DND-41 (cell line): ENCODE data around the gene NKD1.

Source experiments
- ATAC-seq: fragments of 200-7000 bp; cut with Tn5 transposase; 3 replicates; pipeline ENCODE4 v1.9.1; 2021; ENCODE audit warnings: low read depth; ENCODE audit not compliant: insufficient read depth
- DNase-seq: peaks from one replicate; pipeline ENCODE4 v3.0.0-alpha.2; 2020
- H2AFZ ChIP-seq: 2 replicates; pipeline ENCODE4 v1.6.0; 2012; ENCODE audit warnings: low read depth, low read length
- H3K27ac ChIP-seq: 2 replicates; pipeline ENCODE4 v1.5.1; 2012; ENCODE audit warnings: low read length, inconsistent platforms
- H3K27me3 ChIP-seq: fragments of 200-600 bp; sonication (generic); 2 replicates; pipeline ENCODE4 v1.6.0; 2012; ENCODE audit warnings: low read length, mild to moderate bottlenecking, inconsistent platforms; ENCODE audit not compliant: insufficient read depth, poor library complexity
- H3K36me3 ChIP-seq: 2 replicates; pipeline ENCODE4 v1.5.1; 2012; ENCODE audit warnings: low read length, inconsistent platforms; ENCODE audit not compliant: insufficient read depth
- H3K4me1 ChIP-seq: 2 replicates; pipeline ENCODE4 v1.5.1; 2012; ENCODE audit warnings: mild to moderate bottlenecking, low read length; ENCODE audit not compliant: insufficient read depth
- H3K4me2 ChIP-seq: 2 replicates; pipeline ENCODE4 v1.6.0; 2012; ENCODE audit warnings: mild to moderate bottlenecking, moderate library complexity, low read length, inconsistent platforms; ENCODE audit not compliant: insufficient read depth
- H3K4me3 ChIP-seq, 2 experiments: fragments of 200-600 bp in 1 of 2; shearing (Covaris generic) in 1 of 2; 2 replicates each; pipeline ENCODE4 v1.5.1; 2012 to 2016; ENCODE audit warnings: inconsistent platforms in 2 of 2, low read length in 2 of 2, mild to moderate bottlenecking in 2 of 2, low read depth in 1 of 2, moderate library complexity in 1 of 2
- H3K79me2 ChIP-seq: 2 replicates; pipeline ENCODE4 v1.6.0; 2012; ENCODE audit warnings: low read length, inconsistent platforms; ENCODE audit not compliant: insufficient read depth
- H3K9ac ChIP-seq: 2 replicates; pipeline ENCODE4 v1.6.0; 2012; ENCODE audit warnings: low read depth, mild to moderate bottlenecking, inconsistent platforms, low read length, moderate library complexity
- H3K9me3 ChIP-seq: 2 replicates; pipeline ENCODE4 v1.5.1; 2012; ENCODE audit warnings: low read length, moderate library complexity, mild to moderate bottlenecking, inconsistent platforms; ENCODE audit not compliant: insufficient read depth, severe bottlenecking
- H4K20me1 ChIP-seq: 2 replicates; pipeline ENCODE4 v1.6.0; 2012; ENCODE audit warnings: low read length; ENCODE audit not compliant: insufficient read depth
- EZH2 ChIP-seq: IDR thresholded peaks from 3 replicates; pipeline ENCODE4 v1.6.1; 2012; ENCODE audit warnings: borderline replicate concordance, low read depth, mild to moderate bottlenecking, moderate library complexity, low read length, inconsistent platforms; ENCODE audit not compliant: severe bottlenecking
- TF ChIP-seq, protein P1 (sequence below): IDR thresholded peaks from 2 replicates; pipeline ENCODE4 v1.5.1; 2012; ENCODE audit warnings: borderline replicate concordance, low read length, moderate library complexity, mild to moderate bottlenecking; ENCODE audit not compliant: poor library complexity, severe bottlenecking; ENCODE audit errors: extremely low read depth

NKD1 gene

DNA sequence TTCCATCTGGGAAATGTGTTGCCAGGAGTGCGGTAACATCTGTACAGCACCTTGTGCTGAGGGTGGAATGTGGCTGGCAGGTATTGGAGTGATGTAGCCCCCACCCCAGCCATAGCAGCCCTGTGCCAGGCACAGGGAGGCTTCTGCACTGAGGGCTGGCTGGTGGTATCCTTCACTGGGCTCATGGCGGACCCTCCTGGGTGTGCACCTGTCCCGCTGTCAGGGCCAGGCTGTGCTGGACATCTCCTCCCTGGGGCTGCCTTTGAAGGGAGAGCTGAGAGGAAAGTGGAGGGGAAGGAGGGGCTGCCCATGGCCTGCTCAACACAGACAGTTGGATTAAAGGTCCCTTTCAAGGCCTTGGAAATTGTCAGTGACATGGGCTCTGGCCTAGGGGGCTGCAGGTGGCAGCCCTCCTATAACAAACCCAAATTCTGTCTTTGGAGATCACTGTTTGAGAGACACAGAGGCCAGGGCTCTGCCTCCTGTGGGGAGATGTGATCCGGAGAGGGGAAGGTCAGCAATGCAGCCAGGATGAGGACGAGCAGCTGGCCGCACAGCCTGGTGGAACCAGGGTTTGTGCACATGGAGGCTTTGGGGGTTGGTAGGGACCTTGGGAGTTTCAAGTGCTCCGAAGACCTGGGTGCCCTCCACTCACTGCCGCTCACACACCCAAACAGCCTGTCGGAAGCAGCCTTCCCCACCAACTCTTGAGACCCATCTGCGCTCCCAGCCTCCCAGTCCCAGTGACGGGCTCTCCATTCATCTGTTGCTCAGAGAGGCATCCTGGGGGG, 22.8 kb downstream of the NKD1 start:
- ATAC-seq: no peak
- Histone ChIP-seq H3K4me3 (no peak overlapping the region), H3K36me3 (no peaks in the 10 kb centered on the region), H4K20me1 (peaks cover 4% of the 10 kb centered on the region; the same call in 1 of the 2 replicates), H3K9ac (no peak overlapping the region), H3K4me1 (no peaks in the 10 kb centered on the region), H3K4me2 (no peak overlapping the region), H2AFZ (no peak overlapping the region), H3K27me3 (peaks cover 9% of the 10 kb centered on the region), H3K27ac (no peak overlapping the region), H3K79me2 (no peaks in the 10 kb centered on the region), H3K9me3 (no peaks in the 10 kb centered on the region)
- TF ChIP-seq EZH2: no peak
- TF ChIP-seq, protein P1, sequence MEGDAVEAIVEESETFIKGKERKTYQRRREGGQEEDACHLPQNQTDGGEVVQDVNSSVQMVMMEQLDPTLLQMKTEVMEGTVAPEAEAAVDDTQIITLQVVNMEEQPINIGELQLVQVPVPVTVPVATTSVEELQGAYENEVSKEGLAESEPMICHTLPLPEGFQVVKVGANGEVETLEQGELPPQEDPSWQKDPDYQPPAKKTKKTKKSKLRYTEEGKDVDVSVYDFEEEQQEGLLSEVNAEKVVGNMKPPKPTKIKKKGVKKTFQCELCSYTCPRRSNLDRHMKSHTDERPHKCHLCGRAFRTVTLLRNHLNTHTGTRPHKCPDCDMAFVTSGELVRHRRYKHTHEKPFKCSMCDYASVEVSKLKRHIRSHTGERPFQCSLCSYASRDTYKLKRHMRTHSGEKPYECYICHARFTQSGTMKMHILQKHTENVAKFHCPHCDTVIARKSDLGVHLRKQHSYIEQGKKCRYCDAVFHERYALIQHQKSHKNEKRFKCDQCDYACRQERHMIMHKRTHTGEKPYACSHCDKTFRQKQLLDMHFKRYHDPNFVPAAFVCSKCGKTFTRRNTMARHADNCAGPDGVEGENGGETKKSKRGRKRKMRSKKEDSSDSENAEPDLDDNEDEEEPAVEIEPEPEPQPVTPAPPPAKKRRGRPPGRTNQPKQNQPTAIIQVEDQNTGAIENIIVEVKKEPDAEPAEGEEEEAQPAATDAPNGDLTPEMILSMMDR: no peak
- DNase-seq: no peak

DNA sequence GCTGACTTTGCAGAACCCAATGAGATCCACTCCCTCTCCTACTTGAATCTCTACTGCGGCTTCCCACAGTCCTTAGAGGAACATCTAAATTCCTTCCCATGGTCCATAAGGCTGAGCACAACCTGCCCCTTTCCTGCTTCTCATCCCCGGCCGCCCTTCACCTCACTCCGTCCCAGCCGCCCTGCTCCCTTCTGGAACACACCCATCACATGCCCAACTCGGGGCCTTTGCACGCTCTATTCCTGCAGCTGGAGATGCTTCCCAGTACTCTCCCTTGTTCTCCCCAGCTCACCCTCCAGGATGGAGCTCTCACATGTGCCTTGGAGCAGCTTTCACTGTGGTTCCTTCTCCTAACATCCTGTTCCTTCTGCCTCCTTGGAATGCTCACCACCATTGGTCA, 23.6 kb downstream of the NKD1 start:
- ATAC-seq: no peak
- H3K27ac ChIP-seq: no peak overlapping the region
- no peak overlapping the region for H3K4me3 ChIP-seq
- H3K36me3 ChIP-seq: no peaks in the 10 kb centered on the region
- H3K79me2 ChIP-seq: no peaks in the 10 kb centered on the region
- no peaks in the 10 kb centered on the region for H3K4me1 ChIP-seq
- TF ChIP-seq, protein P1: no peak
- no peak for TF ChIP-seq EZH2
- H3K27me3 ChIP-seq: peaks cover 2% of the 10 kb centered on the region
- no peaks in the 10 kb centered on the region for H3K9me3 ChIP-seq
- no peaks in the 10 kb centered on the region for H4K20me1 ChIP-seq
- no peak overlapping the region for H3K4me2 ChIP-seq
- no peak overlapping the region for H3K9ac ChIP-seq
- H2AFZ ChIP-seq: no peak overlapping the region
- DNase-seq: no peak

DNA sequence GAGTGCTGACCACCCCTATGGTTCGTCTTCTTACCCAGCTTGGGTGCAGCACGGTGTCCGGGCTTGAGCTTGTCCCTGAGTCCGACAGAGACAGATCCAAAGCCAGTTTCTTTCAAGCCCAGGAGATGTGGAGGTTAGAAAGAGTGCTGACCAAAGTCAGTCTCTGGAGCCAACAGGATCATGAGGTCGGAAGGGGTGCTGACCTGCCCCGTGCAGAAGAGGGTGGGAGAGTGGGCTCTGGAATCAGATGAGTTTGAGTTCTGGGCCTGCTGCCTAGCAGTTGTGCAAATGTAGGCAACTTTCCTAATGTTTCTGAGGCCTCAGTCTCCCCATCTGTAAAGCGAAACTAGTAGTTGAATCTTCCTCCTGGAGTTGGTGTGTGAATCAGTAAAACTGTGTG, 24.5 kb downstream of the NKD1 start:
- no peak for TF ChIP-seq EZH2
- TF ChIP-seq, protein P1: no peak
- DNase-seq (no peak), ATAC-seq (no peak)
- Histone ChIP-seq H3K27me3 (peaks cover 2% of the 10 kb centered on the region), H2AFZ (no peak overlapping the region), H4K20me1 (no peaks in the 10 kb centered on the region), H3K36me3 (no peaks in the 10 kb centered on the region), H3K79me2 (no peaks in the 10 kb centered on the region), H3K4me3 (no peak overlapping the region), H3K4me1 (no peaks in the 10 kb centered on the region), H3K4me2 (no peak overlapping the region), H3K9me3 (no peaks in the 10 kb centered on the region), H3K27ac (no peak overlapping the region), H3K9ac (no peak overlapping the region)

DNA sequence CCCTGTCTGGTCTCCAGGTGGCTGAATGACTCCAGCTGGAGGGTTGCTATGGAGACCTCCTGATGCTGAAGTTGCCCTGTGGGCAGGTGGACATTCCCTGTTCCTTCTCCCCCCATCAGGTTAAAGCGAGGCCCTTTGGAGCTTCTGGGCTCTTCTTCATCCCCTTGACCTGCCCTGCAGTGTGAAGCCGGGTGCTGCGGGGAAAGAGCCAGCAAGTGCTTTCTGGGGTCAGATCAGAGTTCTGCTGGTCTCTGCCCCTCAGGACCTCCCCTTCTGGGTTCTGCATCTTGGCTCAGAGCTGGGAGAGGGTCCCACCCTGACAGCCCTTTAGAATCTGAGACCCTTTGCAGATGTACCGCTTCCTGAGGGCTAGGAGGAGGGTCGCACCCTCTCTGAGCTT, 25.1 kb downstream of the NKD1 start:
- Histone ChIP-seq H3K9me3 (no peaks in the 10 kb centered on the region), H3K4me3 (no peak overlapping the region), H2AFZ (no peak overlapping the region), H3K27ac (no peak overlapping the region), H4K20me1 (no peaks in the 10 kb centered on the region), H3K79me2 (no peaks in the 10 kb centered on the region), H3K9ac (no peak overlapping the region), H3K4me1 (no peaks in the 10 kb centered on the region), H3K36me3 (no peaks in the 10 kb centered on the region), H3K27me3 (peaks cover 2% of the 10 kb centered on the region), H3K4me2 (no peak overlapping the region)
- no peak for DNase-seq
- ATAC-seq: no peak
- TF ChIP-seq, protein P1: no peak
- TF ChIP-seq EZH2: no peak
